HepG2 (cell line): ENCODE results near the gene ZXDC. TPM values are rescaled to one million over a fixed set of nuclear protein-coding genes. Genes with fewer than 3 reads are reported as not detected.

Experiments
- ATAC-seq: fragments of 200-7000 bp; cut with Tn5 transposase; 3 replicates; pipeline ENCODE4 v1.9.1; 2020; ENCODE audit warnings: mild to moderate bottlenecking, moderate library complexity
- BruUV-seq: library from RNA; stranded (reverse); fragments of 400-500 nt; replicated peaks from 2 replicates; lab custom pipeline; 2021; lab: Mats Ljungman, UMichigan
- CTCF ChIA-PET: fragments of 300-600 bp; formaldehyde crosslinking; extraction: SDS; loops from one replicate; lab custom pipeline; 2021; ENCODE audit warnings: low total read pairs, inconsistent platforms, low intra/inter-chr PET ratio; lab: Yijun Ruan, JAX
- POLR2A ChIA-PET: fragments of 350-600 bp; sonication (Branson Sonifier 250); formaldehyde crosslinking; loops from one replicate; lab custom pipeline; 2020; ENCODE audit warnings: antibody characterized with exemption, inconsistent platforms; lab: Yijun Ruan, JAX
- DNase-seq: peaks from one replicate; pipeline ENCODE4 v3.0.0-alpha.2; 2015; ENCODE audit warnings: low spot score
- FAIRE-seq: peaks from 3 replicates; lab custom pipeline; 2011; peaks lifted over from hg19 to GRCh38; lab: Jason Lieb, UNC
- H2AFZ ChIP-seq: one replicate; pipeline ENCODE4 v1.6.1; 2011; ENCODE audit warnings: low read length, inconsistent platforms
- H3K27ac ChIP-seq: fragments of 300-600 bp; 3 replicates; pipeline ENCODE4 v1.8.0; 2011; ENCODE audit warnings: mixed run types, mild to moderate bottlenecking, mixed read lengths, low read length, inconsistent platforms; ENCODE audit not compliant: insufficient read depth; ENCODE audit errors: extremely low read length
- H3K27me3 ChIP-seq, 2 experiments: fragments of 200-600 bp in 1 of 2; 2 replicates in 1 of 2; 3 replicates in 1 of 2; pipeline versions ENCODE4 v1.6.0 to v1.8.0; 2011; ENCODE audit warnings: low read length in 2 of 2, mild to moderate bottlenecking in 2 of 2, moderate library complexity in 2 of 2, inconsistent platforms in 1 of 2; ENCODE audit not compliant: insufficient read depth in 2 of 2, control insufficient read depth in 1 of 2
- H3K36me3 ChIP-seq, 2 experiments: fragments of 200-600 bp in 1 of 2; replicated peaks in 1 of 2; 2 replicates in 1 of 2; 3 replicates in 1 of 2; pipeline versions ENCODE4 v1.5.1 to v1.8.0; 2011; ENCODE audit warnings: low read length in 2 of 2, inconsistent platforms in 1 of 2; ENCODE audit not compliant: insufficient read depth in 2 of 2, control insufficient read depth in 1 of 2
- H3K4me1 ChIP-seq: 2 replicates; pipeline ENCODE4 v1.5.1; 2012; ENCODE audit warnings: low read length, inconsistent platforms; ENCODE audit not compliant: insufficient read depth
- H3K4me2 ChIP-seq: 2 replicates; pipeline ENCODE4 v1.6.0; 2011; ENCODE audit warnings: low read depth, low read length, inconsistent platforms
- H3K4me3 ChIP-seq, 3 experiments: fragments of 200-600 bp in 1 of 3; sonication (generic), shearing (Covaris generic) in 1 of 3; replicated peaks in 1 of 3; 2 replicates each; pipeline ENCODE4 v1.5.1; 2011 to 2016; ENCODE audit warnings: low read length in 3 of 3, inconsistent platforms in 2 of 3, low read depth in 2 of 3, mild to moderate bottlenecking in 2 of 3, control low read depth in 1 of 3, mixed read lengths in 1 of 3; ENCODE audit not compliant: insufficient read depth in 1 of 3
- H3K79me2 ChIP-seq: one replicate; pipeline ENCODE4 v1.6.1; 2011; ENCODE audit warnings: low read length, inconsistent platforms; ENCODE audit not compliant: insufficient read depth
- H3K9ac ChIP-seq: 2 replicates; pipeline ENCODE4 v1.6.0; 2011; ENCODE audit warnings: mild to moderate bottlenecking, low read depth, low read length, inconsistent platforms; ENCODE audit not compliant: insufficient read depth
- H3K9me3 ChIP-seq: 2 replicates; pipeline ENCODE4 v1.5.1; 2012; ENCODE audit warnings: mild to moderate bottlenecking, low read length
- H4K20me1 ChIP-seq: 2 replicates; pipeline ENCODE4 v1.6.0; 2011; ENCODE audit warnings: inconsistent platforms, mild to moderate bottlenecking, low read length, moderate library complexity; ENCODE audit not compliant: insufficient read depth
- EHMT2 ChIP-seq: fragments of 200-600 bp; sonication (generic); IDR thresholded peaks from 2 replicates; pipeline ENCODE4 v1.7.0; 2017; ENCODE audit warnings: antibody characterized with exemption, low read depth, low read length, borderline replicate concordance
- KDM5B ChIP-seq: sonication (generic); formaldehyde crosslinking; IDR thresholded peaks from 2 replicates; pipeline ENCODE4 v1.4.0; 2020; ENCODE audit warnings: missing genetic modification reagents, mild to moderate bottlenecking, borderline replicate concordance
- MEIS1 ChIP-seq: sonication (generic); formaldehyde crosslinking; IDR thresholded peaks from 2 replicates; pipeline ENCODE4 v1.9.0; 2021; ENCODE audit warnings: mild to moderate bottlenecking, missing genetic modification reagents, moderate library complexity, borderline replicate concordance
- MXD1 ChIP-seq: sonication (generic); formaldehyde crosslinking; IDR thresholded peaks from 2 replicates; pipeline ENCODE4 v1.4.0; 2020; ENCODE audit warnings: mild to moderate bottlenecking, missing genetic modification reagents
- PBX3 ChIP-seq: sonication (generic); formaldehyde crosslinking; IDR thresholded peaks from 2 replicates; pipeline ENCODE4 v1.8.1; 2023; ENCODE audit warnings: missing genetic modification reagents, inconsistent platforms, borderline replicate concordance
- THAP7 ChIP-seq: sonication (generic); formaldehyde crosslinking; IDR thresholded peaks from 2 replicates; pipeline ENCODE4 v1.8.1; 2023; ENCODE audit warnings: mild to moderate bottlenecking, missing genetic modification reagents
- ZMYM3 ChIP-seq: sonication (generic); formaldehyde crosslinking; IDR thresholded peaks from 2 replicates; pipeline ENCODE4 v1.5.1; 2020; ENCODE audit warnings: mild to moderate bottlenecking, missing genetic modification reagents
- ZNF207 ChIP-seq: fragments of 450-650 bp; IDR thresholded peaks from 2 replicates; pipeline ENCODE4 v1.6.1; 2016; ENCODE audit warnings: antibody characterized with exemption, borderline replicate concordance
- ZNF317 ChIP-seq: sonication (generic); formaldehyde crosslinking; IDR thresholded peaks from 2 replicates; pipeline ENCODE4 v1.5.0; 2020; ENCODE audit warnings: mild to moderate bottlenecking, missing genetic modification reagents
- ZNF7 ChIP-seq: IDR thresholded peaks from 2 replicates; pipeline ENCODE4 v1.6.1; 2016; ENCODE audit warnings: missing biosample characterization, missing genetic modification reagents
- WGBS: methylation state at CpG from one replicate; pipeline ENCODE4 v1.1.6; 2017; ENCODE audit warnings: low lambda C conversion rate; 5-methylcytosine and 5-hydroxymethylcytosine counted together
- in situ Hi-C: cut with HindIII; loops from 2 replicates; pipeline ENCODE4 v1.10.0; 2017; ENCODE audit warnings: low pct_unique_long_range_greater_than_20kb; ENCODE audit not compliant: extremely low pct_ligation_motif_present
- intact Hi-C: fragments of 100-400 bp; cut with micrococcal nuclease; formaldehyde crosslinking; loops from one replicate; pipeline ENCODE4 v1.10.0; 2022; ENCODE audit not compliant: unreplicated experiment
- polyA plus RNA-seq, 8 experiments: library from polyadenylated mRNA; depleted of rRNA in 3 of 8; stranded (reverse) in 7 of 8; unstranded in 1 of 8; fragments of >200 nt; fragmentation: Illumina TruSeq in 4 of 8; extraction: Trizol in 4 of 8; gene quantifications; 2 replicates each; pipeline versions ENCODE4 v1.2.1 to v1.2.3, GENCODE V29; 2011 to 2016; ENCODE audit warnings: low read depth in 4 of 8, missing spikeins in 1 of 8, mixed read lengths in 1 of 8; ENCODE audit not compliant: insufficient read depth in 1 of 8
- total RNA-seq, 5 experiments: library from RNA; depleted of rRNA; stranded (reverse); fragments of >200 nt; fragmentation: Illumina TruSeq; extraction: Trizol; gene quantifications; 2 replicates each; pipeline ENCODE4 v1.2.3, GENCODE V29; 2016; ENCODE audit warnings: low read depth in 1 of 5

Gene ZXDC
- total and polyA plus RNA-seq, 2 of the 13 experiments (the other 11 are each of a cell fraction or from before 2014, with no cell fraction given): 17.6 to 21.2 TPM

GRCh38 chr3:126417981-126418530 lies 57.6 kb downstream of the ZXDC start:
- 0 out of 2 replicates have a peak, but pooled peaks have one; percentile 43 for TF ChIP-seq ZMYM3 (CRISPR knock-in tag)
- no peak for TF ChIP-seq MXD1 (CRISPR knock-in tag)
- TF ChIP-seq, all 625 proteins: peak for 1
- ATAC-seq (no peak), DNase-seq (no peak), FAIRE-seq (no peak)
- Histone ChIP-seq H3K27ac (no peak overlapping the region), H3K4me1 (peaks cover 33% of the 10 kb centered on the region), H3K4me2 (no peak overlapping the region), H4K20me1 (no peaks in the 10 kb centered on the region), H3K9me3 (no peaks in the 10 kb centered on the region), H3K4me3 (no peak overlapping the region; a peak in 1 of 6 replicates), H3K79me2 (no peaks in the 10 kb centered on the region), H3K36me3 (no peaks in the 10 kb centered on the region), H2AFZ (no peak overlapping the region), H3K9ac (no peak overlapping the region), H3K27me3 (peaks cover 1 to 16% of the 10 kb centered on the region in 2 experiments; a peak in 4 of 5 replicates)
- in situ Hi-C loops (no loop called here), intact Hi-C loops (no loop called here)
- 85% methylated on average over 6 of the region's 11 CpGs for WGBS
- ChIA-PET POLR2A (no interaction called here), CTCF (no interaction called here)
- no TSS peak for BruUV-seq

GRCh38 chr3:126417515-126417914 lies 58.2 kb downstream of the ZXDC start:
- intact Hi-C loops: no loop called here
- no peak overlapping the region for H2AFZ ChIP-seq
- DNase-seq (no peak), FAIRE-seq (no peak), ATAC-seq (no peak)
- no TSS peak for BruUV-seq
- in situ Hi-C loops: no loop called here
- no peaks in the 10 kb centered on the region for H3K36me3 ChIP-seq
- H3K27me3 ChIP-seq: peaks cover 1 to 16% of the 10 kb centered on the region in 2 experiments; a peak in 4 of 5 replicates
- H3K4me2 ChIP-seq: peak overlapping the region; percentile 14; the same call in 1 of the 2 replicates
- CTCF ChIA-PET: no interaction called here
- H3K4me3 ChIP-seq: no peak overlapping the region; a peak in 1 of 6 replicates
- H4K20me1 ChIP-seq: no peaks in the 10 kb centered on the region
- TF ChIP-seq PBX3 (CRISPR knock-in tag) (no peak), ZNF7 (CRISPR knock-in tag) (no peak), KDM5B (CRISPR knock-in tag) (no peak), ZNF207 (no peak), EHMT2 (no peak), ZNF317 (CRISPR knock-in tag) (peak; percentile 94), MEIS1 (no peak), THAP7 (no peak)
- no peak overlapping the region for H3K27ac ChIP-seq
- H3K79me2 ChIP-seq: no peaks in the 10 kb centered on the region
- no peaks in the 10 kb centered on the region for H3K9me3 ChIP-seq
- no peak overlapping the region for H3K9ac ChIP-seq
- POLR2A ChIA-PET: no interaction called here
- 42% methylated on average over 2 of the region's 5 CpGs for WGBS
- H3K4me1 ChIP-seq: peaks cover 33% of the 10 kb centered on the region
